Measurements from ENCODE around the gene MAP3K13.

Gene MAP3K13

DNA sequence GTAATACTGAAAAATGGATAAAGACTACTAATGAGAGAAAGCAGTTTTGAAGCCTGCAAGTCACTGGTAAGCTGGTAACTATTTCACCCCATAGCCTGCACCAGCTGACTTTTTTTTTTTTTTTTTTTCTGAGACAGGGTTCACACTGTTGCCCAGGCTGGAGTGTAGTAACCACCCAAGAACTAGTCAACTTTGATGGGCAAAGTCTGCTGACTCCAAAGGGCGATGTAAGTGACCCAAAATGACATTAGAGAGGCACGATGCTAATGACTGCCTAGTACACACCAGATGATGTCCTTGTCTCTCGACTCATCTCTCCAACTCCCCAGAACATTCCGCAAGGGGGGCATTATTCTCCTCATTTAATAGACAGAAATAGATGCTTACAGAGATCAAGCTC, 148.8 kb downstream of the MAP3K13 start:
- H3K4me3 ChIP-seq (ENCODE audit: low read depth, low read length) = no peak overlapping the region
- no peak for DNase-seq (ENCODE audit: low read depth)
- TF ChIP-seq, protein P1, sequence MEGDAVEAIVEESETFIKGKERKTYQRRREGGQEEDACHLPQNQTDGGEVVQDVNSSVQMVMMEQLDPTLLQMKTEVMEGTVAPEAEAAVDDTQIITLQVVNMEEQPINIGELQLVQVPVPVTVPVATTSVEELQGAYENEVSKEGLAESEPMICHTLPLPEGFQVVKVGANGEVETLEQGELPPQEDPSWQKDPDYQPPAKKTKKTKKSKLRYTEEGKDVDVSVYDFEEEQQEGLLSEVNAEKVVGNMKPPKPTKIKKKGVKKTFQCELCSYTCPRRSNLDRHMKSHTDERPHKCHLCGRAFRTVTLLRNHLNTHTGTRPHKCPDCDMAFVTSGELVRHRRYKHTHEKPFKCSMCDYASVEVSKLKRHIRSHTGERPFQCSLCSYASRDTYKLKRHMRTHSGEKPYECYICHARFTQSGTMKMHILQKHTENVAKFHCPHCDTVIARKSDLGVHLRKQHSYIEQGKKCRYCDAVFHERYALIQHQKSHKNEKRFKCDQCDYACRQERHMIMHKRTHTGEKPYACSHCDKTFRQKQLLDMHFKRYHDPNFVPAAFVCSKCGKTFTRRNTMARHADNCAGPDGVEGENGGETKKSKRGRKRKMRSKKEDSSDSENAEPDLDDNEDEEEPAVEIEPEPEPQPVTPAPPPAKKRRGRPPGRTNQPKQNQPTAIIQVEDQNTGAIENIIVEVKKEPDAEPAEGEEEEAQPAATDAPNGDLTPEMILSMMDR (IDR thresholded peaks at IDR 0.05; ENCODE audit: low read depth, low read length, missing control alignments) = no peak

DNA sequence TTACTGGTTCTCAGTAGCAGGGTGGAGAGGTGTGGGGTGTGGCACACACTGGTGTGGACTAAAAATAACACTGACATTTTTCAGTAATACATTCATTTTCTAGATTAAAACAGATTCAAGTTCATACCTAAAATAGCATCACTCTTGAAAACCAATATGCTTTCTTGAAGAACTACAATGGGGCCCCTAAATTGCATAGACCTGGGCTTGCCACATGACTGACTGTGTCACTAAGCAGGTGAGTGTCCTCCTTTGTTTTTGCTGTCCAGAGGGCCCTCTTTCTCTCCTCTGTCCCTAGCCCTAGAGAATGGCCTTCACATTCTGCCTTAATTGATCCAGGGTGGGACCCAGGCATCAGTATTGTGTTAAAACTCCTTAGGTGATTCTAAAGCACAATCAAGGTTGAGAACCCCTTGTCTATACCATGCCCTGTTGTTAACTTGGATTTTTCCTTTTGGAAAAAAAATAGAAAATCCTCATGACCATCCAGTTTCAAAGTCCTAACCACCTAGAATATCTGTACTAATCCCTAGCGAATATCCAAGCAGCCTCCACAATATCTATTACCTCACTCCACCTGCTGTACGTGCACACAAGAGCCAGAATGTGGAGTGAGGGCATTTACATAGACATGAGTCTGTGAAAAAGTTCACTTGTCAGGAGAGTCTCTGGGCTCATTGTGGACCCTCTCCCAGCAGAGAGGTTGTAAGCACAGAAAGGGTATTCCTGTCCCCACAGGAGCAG, 154.6 kb downstream of the MAP3K13 start:
- no peak overlapping the region for H3K4me3 ChIP-seq (ENCODE audit: low read depth, low read length)
- TF ChIP-seq, protein P1 (IDR thresholded peaks at IDR 0.05; ENCODE audit: low read depth, low read length, missing control alignments) = no peak

DNA sequence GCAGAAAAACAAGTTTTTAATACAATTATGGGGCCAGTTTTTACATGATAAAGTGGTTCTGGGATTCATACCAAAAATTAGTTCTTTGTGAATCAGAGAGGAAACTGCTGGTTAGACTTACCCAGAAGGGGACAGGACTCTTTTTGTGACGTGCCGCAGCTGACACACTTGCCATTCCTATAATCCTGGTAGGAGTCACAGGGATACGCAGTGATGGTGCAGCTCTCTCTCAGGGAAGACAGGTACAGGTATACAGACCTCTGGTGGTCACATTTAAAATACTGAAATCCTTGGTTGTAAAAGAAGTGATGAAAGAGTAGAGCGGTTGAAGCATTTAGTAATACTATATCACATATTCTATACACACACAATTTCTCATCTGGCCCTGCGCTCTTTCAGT, 156.1 kb downstream of the MAP3K13 start:
- no peak for DNase-seq (ENCODE audit: low read depth)
- H3K4me3 ChIP-seq (ENCODE audit: low read depth, low read length) = no peak overlapping the region
- TF ChIP-seq, protein P1 (IDR thresholded peaks at IDR 0.05; ENCODE audit: low read depth, low read length, missing control alignments) = no peak

More for the DNA sequence above, 154.6 kb downstream of the MAP3K13 start:
- DNase-seq (ENCODE audit: low read depth) = no peak

DNA sequence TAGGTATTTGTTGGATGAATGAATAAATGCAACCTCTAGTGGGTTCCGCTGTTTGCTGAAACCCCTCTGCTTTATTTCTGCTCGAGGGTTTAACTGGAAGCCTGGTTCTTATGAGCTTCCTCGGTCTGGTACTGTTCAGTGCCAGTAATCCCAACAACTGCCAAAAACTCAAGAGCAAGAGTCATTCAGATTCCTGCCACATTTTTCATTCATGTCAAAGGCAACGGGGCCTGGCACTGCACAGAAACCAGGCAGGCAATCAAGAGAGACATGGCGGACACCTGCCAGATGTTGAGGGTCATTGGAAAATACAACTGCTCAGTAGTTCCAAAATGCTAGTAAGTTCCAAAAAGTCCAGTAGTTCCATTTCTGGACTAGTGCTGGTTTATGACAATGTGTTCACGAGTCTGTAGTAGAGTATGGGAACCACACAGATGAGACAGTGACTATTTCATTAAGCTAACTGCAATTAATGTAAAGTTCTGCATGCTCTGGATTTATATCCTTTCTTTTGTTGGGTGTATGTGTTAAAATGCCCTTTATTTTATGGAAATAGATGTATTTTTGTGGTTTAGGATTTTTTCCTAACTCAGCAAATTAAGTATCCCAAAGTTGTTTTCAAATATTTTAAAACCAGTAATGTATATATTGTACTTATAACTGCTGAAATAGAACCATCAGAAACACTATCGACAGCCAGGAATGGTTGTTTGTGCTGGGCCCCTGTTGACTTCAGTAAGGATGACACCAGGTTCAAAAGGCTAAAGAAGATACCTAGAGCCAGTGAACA, 158.6 kb downstream of the MAP3K13 start:
- DNase-seq (ENCODE audit: low read depth) = no peak
- TF ChIP-seq, protein P1 (IDR thresholded peaks at IDR 0.05; ENCODE audit: low read depth, low read length, missing control alignments) = no peak
- H3K4me3 ChIP-seq (ENCODE audit: low read depth, low read length) = no peak overlapping the region

- H3K4me3 ChIP-seq (ENCODE audit: low read depth, low read length) = no peak overlapping the region
- TF ChIP-seq, protein P1 (IDR thresholded peaks at IDR 0.05; ENCODE audit: low read depth, low read length, missing control alignments) = no peak
- no peak for DNase-seq (ENCODE audit: low read depth)
Observed at GRCh38 chr3:185526349-185526951, 163.5 kb downstream of the MAP3K13 start.

- DNase-seq (ENCODE audit: low read depth) = no peak
- TF ChIP-seq, protein P1 (IDR thresholded peaks at IDR 0.05; ENCODE audit: low read depth, low read length, missing control alignments) = no peak
- no peak overlapping the region for H3K4me3 ChIP-seq (ENCODE audit: low read depth, low read length)
Observed at GRCh38 chr3:185527364-185527763, 164.4 kb downstream of the MAP3K13 start.

Measured in GM12864 (cell line).